A549 (cell line): ENCODE data around the gene CCN6. TPM values are rescaled to one million over a fixed set of nuclear protein-coding genes. Genes with fewer than 3 reads are reported as not detected.
A peak's percentile ranks its signal among the peaks of the same experiment; 100 is the strongest.

Experiments used
- ATAC-seq, 2 experiments: fragments of 200-7000 bp in 1 of 2; fragments of >200 bp in 1 of 2; cut with Nextera tagmentation in 1 of 2; cut with Tn5 transposase in 1 of 2; 3 replicates each; pipeline versions ENCODE4 v1.8.0 to v1.9.1; 2018 to 2020; ENCODE audit warnings: mild to moderate bottlenecking in 1 of 2, moderate library complexity in 1 of 2
- CTCF ChIA-PET: fragments of 300-600 bp; sonication (Branson Sonifier 250); formaldehyde crosslinking; extraction: SDS; loops from one replicate; lab custom pipeline; 2021; ENCODE audit warnings: antibody characterized with exemption, inconsistent platforms; lab: Yijun Ruan, JAX
- POLR2A ChIA-PET: fragments of 350-600 bp; formaldehyde crosslinking; extraction: SDS; loops from one replicate; lab custom pipeline; 2021; ENCODE audit warnings: antibody characterized with exemption, inconsistent platforms; lab: Yijun Ruan, JAX
- DNase-seq, 2 experiments: peaks; one replicate each; pipeline versions ENCODE4 v3.0.0 to v3.0.0-alpha.2; 2011 to 2016; ENCODE audit warnings: low read depth in 1 of 2, low spot score in 1 of 2
- FAIRE-seq: peaks from 2 replicates; lab custom pipeline; 2011; peaks lifted over from hg19 to GRCh38; lab: Jason Lieb, UNC
- H3K27ac ChIP-seq, 2 experiments: fragments of >200 bp; sonication (Bioruptor Twin); formaldehyde crosslinking; 3 replicates each; pipeline ENCODE4 v1.5.1; 2016 to 2017
- H3K4me1 ChIP-seq: fragments of >200 bp; sonication (Bioruptor Twin); formaldehyde crosslinking; 3 replicates; pipeline ENCODE4 v1.6.1; 2016
- H3K4me2 ChIP-seq: fragments of >200 bp; sonication (Bioruptor Twin); formaldehyde crosslinking; 3 replicates; pipeline ENCODE4 v1.6.1; 2016
- H3K4me3 ChIP-seq: fragments of >200 bp; sonication (Bioruptor Twin); formaldehyde crosslinking; 3 replicates; pipeline ENCODE4 v1.5.1; 2016
- H3K9me3 ChIP-seq: fragments of >200 bp; sonication (Bioruptor Twin); formaldehyde crosslinking; 3 replicates; pipeline ENCODE4 v1.6.1; 2016
- EP300 ChIP-seq, 2 experiments: fragments of >200 bp; sonication (Bioruptor Twin); formaldehyde crosslinking; IDR thresholded peaks; 2 replicates in 1 of 2; 3 replicates in 1 of 2; pipeline ENCODE4 v1.6.1; 2016 to 2017
- HEYL ChIP-seq: fragments of 250-450 bp; sonication (Bioruptor Pico); IDR thresholded peaks from 2 replicates; pipeline ENCODE4 v1.8.0; 2021; ENCODE audit warnings: mild to moderate bottlenecking, moderate library complexity
- HOXB5 ChIP-seq: fragments of 250-450 bp; sonication (Bioruptor Pico); IDR thresholded peaks from 2 replicates; pipeline ENCODE4 v1.5.0; 2020; ENCODE audit warnings: mild to moderate bottlenecking, moderate library complexity
- JUN ChIP-seq, 2 experiments: fragments of >200 bp; sonication (Bioruptor Twin); formaldehyde crosslinking; IDR thresholded peaks; 2 replicates in 1 of 2; 3 replicates in 1 of 2; pipeline ENCODE4 v1.6.1; 2016 to 2017
- KDM1A ChIP-seq: fragments of 200-600 bp; sonication (generic); IDR thresholded peaks from 2 replicates; pipeline ENCODE4 v1.6.1; 2016; ENCODE audit warnings: low read depth, mild to moderate bottlenecking
- MAFK ChIP-seq: fragments of 450-650 bp; IDR thresholded peaks from 2 replicates; pipeline ENCODE4 v1.6.1; 2014; ENCODE audit not compliant: partially characterized antibody
- MAX ChIP-seq: IDR thresholded peaks from 2 replicates; pipeline ENCODE4 v1.6.1; 2012
- MAZ ChIP-seq: fragments of 150-350 bp; IDR thresholded peaks from 2 replicates; pipeline ENCODE4 v1.6.1; 2014; ENCODE audit warnings: antibody characterized with exemption, low read depth, low read length, borderline replicate concordance
- NR3C1 ChIP-seq: fragments of >200 bp; sonication (Bioruptor Twin); formaldehyde crosslinking; IDR thresholded peaks from 3 replicates; pipeline ENCODE4 v1.6.1; 2017
- POLR2A ChIP-seq: IDR thresholded peaks from 2 replicates; pipeline ENCODE4 v1.6.1; 2012; ENCODE audit warnings: mild to moderate bottlenecking, low read length
- POLR2AphosphoS2 ChIP-seq: conservative IDR thresholded peaks from 2 replicates; pipeline ENCODE4 v1.6.1; 2012; ENCODE audit warnings: low read length, improper control_type of control experiment, inconsistent platforms
- RAD21 ChIP-seq, 2 experiments: fragments of >200 bp in 1 of 2; sonication (Bioruptor Twin) in 1 of 2; formaldehyde crosslinking in 1 of 2; IDR thresholded peaks in 1 of 2; conservative IDR thresholded peaks in 1 of 2; 2 replicates in 1 of 2; 3 replicates in 1 of 2; pipeline ENCODE4 v1.6.1; 2012 to 2018; ENCODE audit warnings: inconsistent platforms in 1 of 2
- RCOR1 ChIP-seq: fragments of 150-350 bp; IDR thresholded peaks from 2 replicates; pipeline ENCODE4 v1.6.1; 2014; ENCODE audit warnings: antibody characterized with exemption, low read length, low read depth
- SMC3 ChIP-seq: fragments of >200 bp; sonication (Bioruptor Twin); formaldehyde crosslinking; IDR thresholded peaks from 3 replicates; pipeline ENCODE4 v1.6.1; 2018; ENCODE audit warnings: inconsistent platforms
- TP53 ChIP-seq: fragments of 250-450 bp; sonication (Bioruptor Pico); IDR thresholded peaks from 2 replicates; pipeline ENCODE4 v1.5.0; 2021; ENCODE audit warnings: mild to moderate bottlenecking, moderate library complexity
- USF2 ChIP-seq: fragments of 450-650 bp; IDR thresholded peaks from 2 replicates; pipeline ENCODE4 v1.6.1; 2014; ENCODE audit warnings: antibody characterized with exemption
- WGBS: methylation state at CpG from one replicate; pipeline ENCODE4 v1.1.6; 2017; ENCODE audit errors: missing lambda C conversion rate; 5-methylcytosine and 5-hydroxymethylcytosine counted together
- polyA plus RNA-seq, 4 experiments: library from polyadenylated mRNA; depleted of rRNA in 3 of 4; stranded (reverse); fragments of >200 nt; fragmentation: RNase III in 1 of 4; extraction: RNeasy Plus Mini Kit Qiagen cat#74134 plus additional on column Dnase treatment in 1 of 4; gene quantifications; 2 replicates in 3 of 4; 3 replicates in 1 of 4; pipeline ENCODE4 v1.2.3, GENCODE V29; 2011 to 2017
- TF ChIP-seq, protein P1 (sequence below): fragments of >200 bp; sonication (Bioruptor Twin); formaldehyde crosslinking; IDR thresholded peaks from 3 replicates; pipeline ENCODE4 v1.5.1; 2016
- TF ChIP-seq, protein P2 (sequence below): fragments of >200 bp; sonication (Bioruptor Twin); formaldehyde crosslinking; IDR thresholded peaks from 3 replicates; pipeline ENCODE4 v1.6.1; 2016
- TF ChIP-seq, protein P3 (sequence below): fragments of 200-600 bp; sonication (generic); IDR thresholded peaks from 2 replicates; pipeline ENCODE4 v1.6.1; 2016; ENCODE audit warnings: antibody characterized with exemption, mild to moderate bottlenecking, moderate library complexity

The CCN6 gene
- polyA plus RNA-seq, 2 of the 4 experiments (the other 2 are of a cell fraction) = not detected

GRCh38 chr6:112043032-112044007 is 10.6 kb upstream of the CCN6 start:
- peak; percentile 98 to 99 for ATAC-seq
- no peaks in the 10 kb centered on the region for H3K9me3 ChIP-seq
- under 1% methylated on average over 32 of the region's 36 CpGs for WGBS
- peaks cover under 1% of the 10 kb centered on the region; the same call in 1 of the 3 replicates for H3K4me1 ChIP-seq
- peak overlapping the region; percentile 74 for H3K4me2 ChIP-seq
- DNase-seq = peak; percentile 68 to 86
- no peak for FAIRE-seq
- ChIA-PET CTCF (interaction anchor here (0.6 to 2.6 kb wide), 31 partner anchors 14 to 1032 kb away, joined by 3 to 10 read pairs (median 3); a partner anchor contains a TSS), POLR2A (interaction anchor here (1.1 kb wide), 1 partner anchor 784 kb away, joined by 15 read pairs; a partner anchor contains a TSS)
- H3K4me3 ChIP-seq = peak overlapping the region; percentile 70
- H3K27ac ChIP-seq = peak overlapping the region; percentile 80 to 85
- no peak for TF ChIP-seq JUN (IDR thresholded peaks at IDR 0.05)
- TF ChIP-seq, protein P1, sequence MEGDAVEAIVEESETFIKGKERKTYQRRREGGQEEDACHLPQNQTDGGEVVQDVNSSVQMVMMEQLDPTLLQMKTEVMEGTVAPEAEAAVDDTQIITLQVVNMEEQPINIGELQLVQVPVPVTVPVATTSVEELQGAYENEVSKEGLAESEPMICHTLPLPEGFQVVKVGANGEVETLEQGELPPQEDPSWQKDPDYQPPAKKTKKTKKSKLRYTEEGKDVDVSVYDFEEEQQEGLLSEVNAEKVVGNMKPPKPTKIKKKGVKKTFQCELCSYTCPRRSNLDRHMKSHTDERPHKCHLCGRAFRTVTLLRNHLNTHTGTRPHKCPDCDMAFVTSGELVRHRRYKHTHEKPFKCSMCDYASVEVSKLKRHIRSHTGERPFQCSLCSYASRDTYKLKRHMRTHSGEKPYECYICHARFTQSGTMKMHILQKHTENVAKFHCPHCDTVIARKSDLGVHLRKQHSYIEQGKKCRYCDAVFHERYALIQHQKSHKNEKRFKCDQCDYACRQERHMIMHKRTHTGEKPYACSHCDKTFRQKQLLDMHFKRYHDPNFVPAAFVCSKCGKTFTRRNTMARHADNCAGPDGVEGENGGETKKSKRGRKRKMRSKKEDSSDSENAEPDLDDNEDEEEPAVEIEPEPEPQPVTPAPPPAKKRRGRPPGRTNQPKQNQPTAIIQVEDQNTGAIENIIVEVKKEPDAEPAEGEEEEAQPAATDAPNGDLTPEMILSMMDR = peak; percentile 71
- no peak for TF ChIP-seq HEYL (CRISPR knock-in tag)
- TF ChIP-seq POLR2AphosphoS2 = no peak
- no peak for TF ChIP-seq MAX
- no peak for TF ChIP-seq MAZ
- peak; percentile 83 to 87 for TF ChIP-seq RAD21 (conservative IDR thresholded peaks at IDR 0.05 in 1 of 2, IDR thresholded peaks at IDR 0.05 in 1 of 2)
- TF ChIP-seq POLR2A = 0 out of 2 replicates have a peak, but pooled peaks have one; percentile 19
- peak; percentile 52 for TF ChIP-seq MAFK
- TF ChIP-seq EP300 (IDR thresholded peaks at IDR 0.05) = no peak
- TF ChIP-seq KDM1A = no peak
- TF ChIP-seq SMC3 = peak; percentile 63

DNA sequence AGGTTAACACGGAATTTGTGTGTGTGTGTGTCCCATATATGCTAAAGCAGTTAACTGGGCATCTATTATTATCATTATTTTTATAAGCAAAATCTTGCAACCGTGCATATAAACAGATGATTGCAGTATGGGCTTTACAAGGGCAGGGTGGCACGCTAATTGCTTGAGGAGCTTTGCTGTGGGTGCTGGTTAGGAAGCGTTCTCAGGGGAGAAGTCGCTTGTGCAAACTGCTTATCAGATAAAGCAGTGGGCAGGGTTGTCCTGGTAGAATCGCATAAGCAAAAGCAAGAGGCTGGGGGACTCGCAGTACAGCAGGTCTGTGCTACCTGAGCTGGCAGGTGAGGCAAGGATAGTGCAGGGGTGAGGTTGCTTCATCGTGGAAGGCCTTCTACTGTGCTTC is 9.7 kb upstream of the CCN6 start:
- H3K9me3 ChIP-seq = no peaks in the 10 kb centered on the region
- 29% methylated on average over 8 of the region's 8 CpGs for WGBS
- TF ChIP-seq USF2 (no peak), HOXB5 (CRISPR knock-in tag) (no peak), TP53 (CRISPR knock-in tag) (no peak), RCOR1 (no peak), NR3C1 (no peak)
- TF ChIP-seq, protein P2, sequence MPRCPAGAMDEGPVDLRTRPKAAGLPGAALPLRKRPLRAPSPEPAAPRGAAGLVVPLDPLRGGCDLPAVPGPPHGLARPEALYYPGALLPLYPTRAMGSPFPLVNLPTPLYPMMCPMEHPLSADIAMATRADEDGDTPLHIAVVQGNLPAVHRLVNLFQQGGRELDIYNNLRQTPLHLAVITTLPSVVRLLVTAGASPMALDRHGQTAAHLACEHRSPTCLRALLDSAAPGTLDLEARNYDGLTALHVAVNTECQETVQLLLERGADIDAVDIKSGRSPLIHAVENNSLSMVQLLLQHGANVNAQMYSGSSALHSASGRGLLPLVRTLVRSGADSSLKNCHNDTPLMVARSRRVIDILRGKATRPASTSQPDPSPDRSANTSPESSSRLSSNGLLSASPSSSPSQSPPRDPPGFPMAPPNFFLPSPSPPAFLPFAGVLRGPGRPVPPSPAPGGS = no peak
- TF ChIP-seq, protein P3, sequence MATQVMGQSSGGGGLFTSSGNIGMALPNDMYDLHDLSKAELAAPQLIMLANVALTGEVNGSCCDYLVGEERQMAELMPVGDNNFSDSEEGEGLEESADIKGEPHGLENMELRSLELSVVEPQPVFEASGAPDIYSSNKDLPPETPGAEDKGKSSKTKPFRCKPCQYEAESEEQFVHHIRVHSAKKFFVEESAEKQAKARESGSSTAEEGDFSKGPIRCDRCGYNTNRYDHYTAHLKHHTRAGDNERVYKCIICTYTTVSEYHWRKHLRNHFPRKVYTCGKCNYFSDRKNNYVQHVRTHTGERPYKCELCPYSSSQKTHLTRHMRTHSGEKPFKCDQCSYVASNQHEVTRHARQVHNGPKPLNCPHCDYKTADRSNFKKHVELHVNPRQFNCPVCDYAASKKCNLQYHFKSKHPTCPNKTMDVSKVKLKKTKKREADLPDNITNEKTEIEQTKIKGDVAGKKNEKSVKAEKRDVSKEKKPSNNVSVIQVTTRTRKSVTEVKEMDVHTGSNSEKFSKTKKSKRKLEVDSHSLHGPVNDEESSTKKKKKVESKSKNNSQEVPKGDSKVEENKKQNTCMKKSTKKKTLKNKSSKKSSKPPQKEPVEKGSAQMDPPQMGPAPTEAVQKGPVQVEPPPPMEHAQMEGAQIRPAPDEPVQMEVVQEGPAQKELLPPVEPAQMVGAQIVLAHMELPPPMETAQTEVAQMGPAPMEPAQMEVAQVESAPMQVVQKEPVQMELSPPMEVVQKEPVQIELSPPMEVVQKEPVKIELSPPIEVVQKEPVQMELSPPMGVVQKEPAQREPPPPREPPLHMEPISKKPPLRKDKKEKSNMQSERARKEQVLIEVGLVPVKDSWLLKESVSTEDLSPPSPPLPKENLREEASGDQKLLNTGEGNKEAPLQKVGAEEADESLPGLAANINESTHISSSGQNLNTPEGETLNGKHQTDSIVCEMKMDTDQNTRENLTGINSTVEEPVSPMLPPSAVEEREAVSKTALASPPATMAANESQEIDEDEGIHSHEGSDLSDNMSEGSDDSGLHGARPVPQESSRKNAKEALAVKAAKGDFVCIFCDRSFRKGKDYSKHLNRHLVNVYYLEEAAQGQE = no peak
- POLR2A ChIA-PET = no interaction called here
- H3K4me2 ChIP-seq = no peak overlapping the region
- no peak overlapping the region for H3K4me3 ChIP-seq
- no peak overlapping the region for H3K27ac ChIP-seq
- ATAC-seq = no peak
- CTCF ChIA-PET = interaction anchor here (0.7 to 2.6 kb wide), 14 partner anchors 10 to 1033 kb away, joined by 3 to 10 read pairs (median 4); partner anchors contain the start of gene CCN6
- H3K4me1 ChIP-seq = no peaks in the 10 kb centered on the region
- no peak for FAIRE-seq
- DNase-seq = no peak
